OCI-LY7 (cell line): ENCODE measurements around the gene UGT1A7.

Experiments used
- EZH2phosphoT487 ChIP-seq: fragments of 200-600 bp; sonication (generic); IDR thresholded peaks from 2 replicates; pipeline ENCODE4 v1.6.1; 2018; ENCODE audit warnings: low read depth, borderline replicate concordance, mild to moderate bottlenecking, mixed run types, antibody characterized with exemption, low read length, moderate library complexity, mixed read lengths
- TF ChIP-seq, protein P1 (sequence below): fragments of 200-600 bp; sonication (generic); conservative IDR thresholded peaks from 2 replicates; pipeline ENCODE4 v1.5.1; 2014; ENCODE audit warnings: mild to moderate bottlenecking, antibody characterized with exemption, low read length, moderate library complexity, mixed read lengths

DNA sequence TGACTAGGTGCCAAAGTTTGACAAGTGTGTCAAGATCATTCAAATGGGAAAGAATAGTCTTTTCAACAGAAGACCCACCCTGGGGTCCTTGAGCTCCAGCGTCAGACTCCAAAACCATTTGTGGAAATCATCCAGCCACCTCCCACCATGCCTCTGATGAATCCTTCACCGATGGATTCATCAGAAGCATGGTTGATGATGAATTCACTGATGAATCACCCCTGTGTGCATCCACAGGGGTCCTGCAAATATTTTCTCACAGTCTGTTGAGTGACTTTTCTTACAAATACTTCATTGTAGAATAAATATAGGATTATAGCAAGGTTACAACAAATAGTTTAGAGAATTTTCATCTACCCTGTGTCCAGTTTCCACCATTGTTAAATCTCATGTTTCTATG is 5.7 kb upstream of the UGT1A7 start:
- TF ChIP-seq, protein P1, sequence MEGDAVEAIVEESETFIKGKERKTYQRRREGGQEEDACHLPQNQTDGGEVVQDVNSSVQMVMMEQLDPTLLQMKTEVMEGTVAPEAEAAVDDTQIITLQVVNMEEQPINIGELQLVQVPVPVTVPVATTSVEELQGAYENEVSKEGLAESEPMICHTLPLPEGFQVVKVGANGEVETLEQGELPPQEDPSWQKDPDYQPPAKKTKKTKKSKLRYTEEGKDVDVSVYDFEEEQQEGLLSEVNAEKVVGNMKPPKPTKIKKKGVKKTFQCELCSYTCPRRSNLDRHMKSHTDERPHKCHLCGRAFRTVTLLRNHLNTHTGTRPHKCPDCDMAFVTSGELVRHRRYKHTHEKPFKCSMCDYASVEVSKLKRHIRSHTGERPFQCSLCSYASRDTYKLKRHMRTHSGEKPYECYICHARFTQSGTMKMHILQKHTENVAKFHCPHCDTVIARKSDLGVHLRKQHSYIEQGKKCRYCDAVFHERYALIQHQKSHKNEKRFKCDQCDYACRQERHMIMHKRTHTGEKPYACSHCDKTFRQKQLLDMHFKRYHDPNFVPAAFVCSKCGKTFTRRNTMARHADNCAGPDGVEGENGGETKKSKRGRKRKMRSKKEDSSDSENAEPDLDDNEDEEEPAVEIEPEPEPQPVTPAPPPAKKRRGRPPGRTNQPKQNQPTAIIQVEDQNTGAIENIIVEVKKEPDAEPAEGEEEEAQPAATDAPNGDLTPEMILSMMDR, result no peak
- TF ChIP-seq EZH2phosphoT487, result no peak
